Kidney capillary endothelial cell (primary cell): ENCODE measurements around the gene TTC38.
A peak's percentile ranks its signal among the peaks of the same experiment; 100 is the strongest.

ENCODE experiments used
- DNase-seq: peaks from one replicate; pipeline ENCODE4 v3.0.0-alpha.2; 2018; ENCODE audit warnings: low spot score

Gene TTC38

DNA sequence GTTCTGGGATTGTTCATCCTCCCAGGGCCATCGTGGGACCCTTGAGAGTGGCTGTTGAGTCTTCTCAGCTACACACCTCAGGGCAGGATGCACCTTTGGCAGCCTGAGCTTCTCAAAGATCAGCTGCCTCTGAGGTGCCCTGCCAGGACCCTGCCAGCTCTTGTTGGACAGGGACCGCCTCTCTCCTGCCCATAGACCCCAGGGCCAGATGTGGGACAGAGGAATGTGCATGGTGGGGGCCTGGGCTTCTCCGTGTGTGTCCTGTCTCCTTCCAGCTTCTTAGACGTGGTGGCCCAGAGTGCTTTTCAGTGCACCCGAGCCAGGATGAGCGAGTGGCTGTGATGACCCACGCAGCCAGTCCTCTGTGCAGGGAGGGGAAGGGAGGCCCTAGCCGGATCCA lies 61.8 kb downstream of the TTC38 start:
- no peak for DNase-seq

DNA sequence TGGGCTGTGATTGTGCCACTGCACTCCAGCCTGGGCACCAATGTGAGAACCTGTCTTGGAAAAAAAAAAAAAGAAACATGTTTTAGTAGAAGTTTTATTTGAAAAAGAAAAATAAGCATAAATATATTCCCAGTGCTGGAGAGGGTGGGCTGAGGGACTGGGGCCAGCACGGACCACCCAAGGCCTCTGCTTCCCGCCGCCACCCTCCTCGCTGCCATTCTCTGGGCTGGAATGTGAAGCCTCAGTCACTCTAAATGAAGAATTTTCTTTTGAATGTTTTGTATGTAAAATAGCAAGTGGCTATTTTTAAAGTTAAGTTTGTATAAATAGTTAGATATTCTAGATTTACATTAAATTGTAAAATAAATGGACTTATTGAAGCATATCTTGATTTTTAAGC lies 62.6 kb downstream of the TTC38 start:
- no peak for DNase-seq

DNA sequence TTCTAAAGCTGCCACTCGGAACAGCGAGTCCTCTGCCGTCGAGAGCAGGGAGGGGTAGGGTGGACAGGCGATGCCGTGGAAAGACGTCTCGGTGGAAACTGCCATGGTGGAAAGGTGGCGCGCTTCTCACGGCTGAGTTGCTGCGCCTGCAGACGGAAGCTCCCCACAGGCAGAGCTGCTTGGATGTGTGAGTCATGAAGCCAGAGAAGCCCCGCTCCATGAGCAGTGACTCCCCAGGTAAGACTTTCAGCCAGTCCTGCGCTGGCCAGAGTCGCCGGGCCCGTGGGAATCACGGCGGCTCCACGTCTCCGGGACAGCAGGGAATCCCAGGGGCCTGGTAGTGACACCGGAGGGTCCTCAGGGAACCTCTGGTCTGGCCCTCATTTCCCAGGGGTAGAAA lies 63.7 kb downstream of the TTC38 start:
- no peak for DNase-seq

DNA sequence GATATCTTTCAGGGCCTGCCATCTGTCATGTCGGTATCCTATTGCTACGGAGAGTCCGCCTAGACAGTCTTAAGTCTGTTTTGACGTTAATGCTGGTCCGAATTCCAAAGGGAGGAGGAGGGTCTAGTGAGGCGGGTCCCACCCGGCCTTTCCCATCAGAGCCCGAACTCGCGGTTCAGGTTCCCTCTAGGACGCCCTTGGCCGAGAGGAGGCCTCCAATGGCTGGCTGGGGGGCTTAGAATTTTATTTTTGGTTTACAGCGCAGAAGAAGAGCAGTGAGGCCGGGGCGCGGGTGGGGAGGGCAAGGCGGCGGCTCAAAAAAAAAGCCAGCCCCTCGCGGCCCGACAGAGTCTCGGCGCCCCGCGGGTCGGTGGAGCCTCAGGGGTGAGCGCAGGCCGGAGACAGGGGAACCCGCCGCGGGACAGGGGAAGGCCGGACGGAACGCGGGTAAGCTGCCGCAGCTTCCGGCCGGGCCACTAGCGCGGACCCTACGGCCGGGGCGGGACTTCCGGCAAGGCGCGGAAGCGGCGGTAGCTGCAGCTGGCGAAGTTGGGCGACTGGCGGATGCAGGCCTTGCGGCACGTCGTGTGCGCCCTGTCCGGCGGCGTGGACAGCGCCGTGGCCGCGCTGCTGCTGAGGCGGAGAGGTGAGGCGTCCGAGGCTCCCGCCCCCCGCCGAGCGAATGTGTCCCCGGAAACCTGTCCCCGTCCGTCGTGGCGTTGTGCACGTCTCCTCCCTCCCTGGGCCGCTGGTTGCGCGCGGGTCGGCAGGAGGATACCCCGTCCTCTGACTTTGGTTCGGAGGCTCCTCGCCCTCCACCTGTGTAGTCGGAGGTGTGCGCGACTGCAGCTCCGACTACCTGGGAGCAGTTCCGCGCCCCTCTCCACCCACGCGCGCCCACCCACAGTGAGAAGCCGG lies 67.7 kb downstream of the TTC38 start, which contains the start of gene TRMU:
Gene TRMU (plus strand): TSS at position 514 of the 918 bp plus-strand sequence. CDS start 51 bp downstream, at position 565.
- peak; percentile 85 for DNase-seq

- DNase-seq = no peak
Measured at GRCh38 chr22:46336119-46337078, 68.6 kb downstream of the TTC38 start.

DNA sequence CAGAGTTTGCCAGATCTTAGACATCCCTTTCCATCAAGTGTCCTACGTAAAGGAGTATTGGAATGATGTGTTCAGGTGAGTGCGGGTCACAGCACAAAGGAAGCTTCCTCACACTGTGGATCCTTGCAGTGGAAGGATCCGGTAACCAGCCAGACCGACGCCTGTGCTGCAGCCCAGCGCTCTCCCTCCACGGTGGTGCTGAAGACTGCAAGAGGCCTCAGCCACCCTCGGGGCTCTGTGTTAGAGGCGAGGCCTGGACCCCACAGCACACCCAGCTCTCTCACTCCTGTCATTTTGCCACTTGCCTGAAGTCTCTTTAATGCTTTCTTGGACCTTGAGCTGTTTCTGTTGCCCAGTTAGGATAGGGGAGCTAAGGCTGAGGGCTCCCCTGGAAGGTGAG lies 70.1 kb downstream of the TTC38 start:
- no peak for DNase-seq

DNA sequence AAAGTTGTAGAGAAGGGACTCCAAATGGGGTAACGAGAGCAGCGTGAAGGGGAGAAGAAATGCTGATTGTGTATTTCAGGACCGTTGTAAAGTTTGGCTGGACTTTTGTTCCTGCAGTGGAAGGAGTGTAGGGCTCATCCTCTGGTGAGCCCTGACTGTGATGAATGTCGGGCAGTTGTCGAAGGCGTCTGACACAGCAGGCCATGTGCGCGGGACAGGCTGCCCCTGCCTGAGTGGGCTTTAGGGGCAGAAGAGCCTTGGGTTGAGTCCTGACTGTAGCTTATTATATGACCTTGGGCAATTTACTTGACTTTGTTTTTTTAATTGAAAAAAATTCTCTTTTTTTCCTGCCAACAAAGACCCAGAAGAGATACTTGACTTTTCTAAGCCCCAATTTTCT lies 70.8 kb downstream of the TTC38 start:
- DNase-seq = no peak

DNA sequence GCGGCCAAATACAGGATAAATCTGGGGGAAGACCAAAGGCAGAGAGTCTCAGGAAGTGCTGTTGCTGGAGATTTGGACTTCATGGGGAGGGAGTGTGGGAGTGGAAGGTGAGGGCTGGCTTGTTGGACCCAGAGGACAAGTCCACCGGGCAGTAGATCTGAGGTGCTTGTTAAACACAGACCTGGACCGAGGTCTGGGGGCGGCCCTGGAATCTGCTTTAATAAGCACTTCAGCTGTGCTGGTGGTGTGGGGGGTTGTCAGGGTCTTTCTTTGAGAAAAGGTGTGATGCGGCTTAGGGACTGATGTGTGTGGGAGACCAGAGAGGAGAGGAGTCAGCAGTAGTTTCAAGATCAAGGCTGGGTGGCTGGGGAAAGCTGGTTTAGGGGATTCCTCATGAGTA lies 72.1 kb downstream of the TTC38 start:
- no peak for DNase-seq

DNA sequence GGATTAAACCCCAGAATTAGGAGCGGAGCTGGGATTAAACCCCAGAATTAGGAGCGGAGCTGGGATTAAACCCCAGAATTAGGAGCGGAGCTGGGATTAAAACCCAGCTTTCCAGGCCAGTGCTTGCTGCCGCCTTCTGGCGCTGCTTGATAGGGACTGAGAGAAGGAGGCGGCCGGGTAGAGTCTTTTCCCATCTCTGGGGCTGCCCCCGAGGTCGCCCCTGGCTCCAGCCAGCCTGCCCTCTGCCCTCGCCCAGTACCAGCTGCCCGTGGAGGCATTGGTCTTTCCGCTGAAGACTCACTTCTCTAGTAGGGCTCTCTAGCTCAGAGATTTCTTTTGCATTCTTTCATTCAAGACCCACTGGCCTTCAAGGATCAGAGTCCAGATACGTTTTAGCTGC lies 72.9 kb downstream of the TTC38 start:
- no peak for DNase-seq
